ENCODE results near the gene ADARB1.

GRCh38 chr21:45050345-45050796 lies 24.0 kb upstream of the ADARB1 start:
- TF ChIP-seq CTCF (IDR thresholded peaks at IDR 0.05) (no peak), EZH2 (IDR thresholded peaks at IDR 0.05) (no peak)
